GM18867 (cell line): ENCODE results near the gene DISC1.
"Not testable (repeated sequence)": the region's sequence is repeated elsewhere in the genome, so short reads cannot be mapped to it uniquely, and the experiment has no call there.

ENCODE experiments used
- ATAC-seq: cut with Tn5 transposase; IDR thresholded peaks from one replicate; pipeline ENCODE4 v1.9.1; 2021; ENCODE audit warnings: mild to moderate bottlenecking, moderate library complexity; ENCODE audit not compliant: unreplicated experiment

Gene DISC1

DNA sequence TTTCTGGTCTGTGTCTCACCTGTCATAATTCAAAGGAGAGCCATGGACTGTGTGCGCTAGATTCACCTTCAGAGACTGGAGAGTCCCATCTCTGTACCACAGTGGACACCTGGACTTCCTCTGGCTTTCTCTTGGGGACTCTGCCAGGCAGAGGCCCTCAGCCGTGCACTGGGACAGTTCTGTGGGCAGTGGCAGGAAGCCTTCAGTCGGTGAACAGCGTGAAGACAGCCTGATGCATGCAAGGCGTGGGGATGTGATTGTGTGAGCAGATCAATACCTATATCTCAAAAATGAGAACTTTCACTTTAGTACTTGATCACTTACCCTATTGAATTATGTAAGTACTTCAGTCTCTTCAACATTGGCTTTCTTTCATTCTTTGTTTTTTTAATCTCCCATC lies 245.3 kb downstream of the DISC1 start:
- no peak for ATAC-seq

- ATAC-seq = no peak
Observed at GRCh38 chr1:231872461-231872910, 245.9 kb downstream of the DISC1 start.

- no peak for ATAC-seq
Observed at GRCh38 chr1:231878737-231879136, 252.1 kb downstream of the DISC1 start.

- no peak for ATAC-seq
Observed at GRCh38 chr1:231879296-231879695, 252.7 kb downstream of the DISC1 start.

DNA sequence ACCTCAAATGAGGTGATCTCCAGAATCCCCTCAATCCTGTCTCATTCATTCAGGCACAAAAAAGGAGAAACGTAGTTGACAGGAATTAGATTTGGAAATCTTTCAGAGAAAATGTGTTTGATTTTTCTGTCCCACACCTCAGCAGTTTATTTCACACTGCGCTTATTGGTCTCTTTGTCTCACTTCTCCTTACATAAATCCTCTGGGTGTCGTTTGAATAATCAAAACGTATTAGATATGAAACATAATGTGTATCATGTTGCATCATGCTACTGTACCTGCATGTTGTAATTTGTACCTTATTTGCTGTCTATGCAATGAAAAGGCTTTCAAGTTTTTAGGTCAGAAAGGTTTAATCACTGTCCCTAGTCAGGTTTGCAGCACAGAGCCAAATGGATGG lies 255.7 kb downstream of the DISC1 start:
- no peak for ATAC-seq

DNA sequence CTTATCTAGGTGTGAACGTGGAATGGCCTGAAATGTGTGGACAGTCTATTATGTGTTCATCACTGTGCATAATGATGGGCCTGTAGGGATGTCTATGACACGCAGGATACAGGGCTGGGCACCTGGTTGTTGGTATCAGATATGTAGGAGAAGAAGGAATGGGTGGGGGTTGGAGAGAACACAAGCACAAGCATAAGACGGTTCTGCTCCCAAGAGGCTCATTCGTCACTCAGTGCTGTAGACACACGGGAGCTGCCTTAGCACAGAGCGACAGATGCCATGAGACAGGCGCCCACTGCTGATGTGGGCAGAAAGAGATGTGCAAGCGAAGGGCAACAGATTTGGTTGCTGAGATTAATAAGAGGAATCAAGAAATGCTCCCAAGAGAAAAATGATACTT lies 256.2 kb downstream of the DISC1 start:
- no peak for ATAC-seq

DNA sequence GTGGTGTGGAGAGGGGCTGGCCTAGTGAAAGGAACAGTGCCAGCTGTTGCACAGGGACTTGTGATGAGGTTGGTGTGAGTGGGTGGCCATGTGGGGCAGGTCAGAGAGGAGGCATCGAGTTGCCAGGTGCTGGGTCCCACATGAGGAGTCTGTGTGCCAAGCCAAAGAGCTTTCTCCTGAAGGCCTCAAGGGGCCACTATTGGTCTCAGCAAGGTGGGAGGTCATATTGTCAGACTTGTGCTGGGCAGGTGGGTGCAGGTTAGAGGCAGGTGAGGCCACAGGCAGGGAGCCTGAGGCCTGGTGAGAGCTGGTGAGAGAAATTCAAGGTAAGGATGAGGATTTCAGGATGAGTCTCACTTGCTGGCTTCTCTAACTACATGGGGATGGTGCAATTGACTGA lies 256.8 kb downstream of the DISC1 start:
- no peak for ATAC-seq

DNA sequence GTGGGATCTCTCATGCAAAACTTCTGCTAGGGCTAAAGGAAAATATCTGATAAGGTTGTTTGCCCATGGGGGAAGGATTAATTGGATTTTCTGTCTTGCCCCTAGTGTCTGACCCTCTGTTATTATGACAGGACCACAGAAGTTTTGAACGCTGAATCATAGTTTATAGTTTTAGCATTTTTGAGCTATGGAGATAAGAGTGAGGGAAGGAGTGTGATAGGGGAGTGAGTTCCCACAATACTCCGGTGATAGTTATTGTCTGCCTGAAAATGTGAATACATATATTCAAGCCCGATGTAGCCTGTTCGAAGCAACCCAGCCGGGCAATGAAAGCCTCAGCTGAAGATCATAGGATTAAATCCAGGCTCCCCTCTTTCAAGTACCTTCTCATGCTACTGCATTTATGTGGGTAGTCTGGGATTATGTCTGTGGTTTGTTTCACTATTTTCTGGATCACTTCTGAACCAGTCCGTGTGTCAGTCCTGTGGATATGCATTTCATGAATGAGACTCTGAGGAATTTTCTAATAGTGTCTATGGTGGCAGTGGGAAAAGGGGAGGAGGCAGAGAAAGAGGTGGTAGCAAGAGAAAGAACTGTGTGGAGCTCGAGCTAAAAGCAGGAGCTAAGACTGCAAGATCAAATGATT lies 258.7 kb downstream of the DISC1 start:
- no peak for ATAC-seq

DNA sequence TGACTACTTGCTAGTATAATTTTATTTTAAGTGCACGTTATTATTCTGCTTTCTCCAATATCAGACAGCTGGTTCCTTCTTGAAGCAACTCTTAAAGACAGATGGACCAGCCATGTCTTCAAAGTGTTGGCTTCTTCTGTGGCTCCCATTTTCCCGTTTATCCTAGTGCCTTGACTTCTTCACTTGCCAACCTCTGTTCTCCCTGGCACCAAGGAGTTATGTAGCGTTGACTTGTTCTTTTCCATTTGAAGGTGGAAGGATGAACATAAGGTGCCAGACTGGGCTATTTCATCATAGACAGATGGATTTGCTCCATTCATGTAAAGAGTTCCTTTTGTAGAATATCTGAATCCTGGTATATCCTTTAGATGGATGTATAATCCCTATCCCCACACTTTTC lies 260.6 kb downstream of the DISC1 start:
- ATAC-seq = no peak

GRCh38 chr1:231887866-231888265 lies 261.3 kb downstream of the DISC1 start:
- ATAC-seq = no peak

DNA sequence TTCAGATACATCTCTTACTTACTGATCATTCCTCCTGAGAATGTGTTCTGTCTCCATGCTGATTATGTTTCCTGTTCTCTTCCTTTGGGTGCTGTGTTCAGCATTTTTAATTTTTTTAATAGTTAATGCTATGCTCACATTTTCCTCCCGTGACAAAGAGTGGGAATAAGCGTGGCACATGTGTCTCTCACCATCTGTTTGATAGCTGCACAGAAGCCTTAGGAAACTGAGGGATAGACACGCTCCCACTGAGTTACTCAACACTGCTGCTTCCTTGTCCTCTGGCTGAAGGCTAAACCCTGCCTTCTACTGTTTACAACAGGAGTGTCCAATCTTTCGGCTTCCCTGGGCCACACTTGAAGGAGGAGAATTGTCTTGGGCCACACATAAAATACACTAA lies 264.2 kb downstream of the DISC1 start:
- ATAC-seq = no peak

DNA sequence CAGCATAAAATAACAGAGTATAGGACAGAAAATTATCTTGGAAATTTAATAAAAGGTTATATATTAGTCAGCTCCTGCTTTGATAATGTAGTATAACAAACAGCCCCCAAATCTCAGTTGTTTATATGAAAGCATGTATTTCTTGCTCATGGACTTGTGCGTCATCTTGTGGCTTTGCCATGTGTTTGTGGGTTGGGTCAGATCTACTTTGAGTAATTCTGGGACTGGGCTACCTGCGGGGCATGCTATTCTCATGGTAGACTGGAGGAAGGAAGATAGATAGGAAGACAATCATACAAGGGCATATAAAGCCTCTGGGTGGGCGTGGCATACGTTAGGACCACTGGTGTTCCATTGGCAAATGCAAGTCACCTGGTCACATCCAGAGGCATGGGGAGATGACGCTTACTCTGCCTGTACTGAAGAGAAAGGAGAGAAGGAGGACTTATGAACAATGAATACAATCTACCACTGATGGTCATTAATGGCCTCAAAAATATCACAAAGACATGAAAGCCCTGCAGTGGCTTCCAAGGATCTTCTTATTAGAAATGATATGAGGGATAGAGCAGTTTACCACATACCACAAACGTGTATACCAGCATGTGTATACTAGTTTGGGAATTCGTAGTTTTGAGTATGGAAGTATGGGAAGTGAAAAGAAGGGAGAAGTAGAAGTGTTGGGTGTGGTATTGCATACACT lies 267.0 kb downstream of the DISC1 start:
- no peak for ATAC-seq

GRCh38 chr1:231896806-231897205 lies 270.2 kb downstream of the DISC1 start:
- ATAC-seq = no peak

- no peak for ATAC-seq
Observed at GRCh38 chr1:231899046-231899445, 272.5 kb downstream of the DISC1 start.

DNA sequence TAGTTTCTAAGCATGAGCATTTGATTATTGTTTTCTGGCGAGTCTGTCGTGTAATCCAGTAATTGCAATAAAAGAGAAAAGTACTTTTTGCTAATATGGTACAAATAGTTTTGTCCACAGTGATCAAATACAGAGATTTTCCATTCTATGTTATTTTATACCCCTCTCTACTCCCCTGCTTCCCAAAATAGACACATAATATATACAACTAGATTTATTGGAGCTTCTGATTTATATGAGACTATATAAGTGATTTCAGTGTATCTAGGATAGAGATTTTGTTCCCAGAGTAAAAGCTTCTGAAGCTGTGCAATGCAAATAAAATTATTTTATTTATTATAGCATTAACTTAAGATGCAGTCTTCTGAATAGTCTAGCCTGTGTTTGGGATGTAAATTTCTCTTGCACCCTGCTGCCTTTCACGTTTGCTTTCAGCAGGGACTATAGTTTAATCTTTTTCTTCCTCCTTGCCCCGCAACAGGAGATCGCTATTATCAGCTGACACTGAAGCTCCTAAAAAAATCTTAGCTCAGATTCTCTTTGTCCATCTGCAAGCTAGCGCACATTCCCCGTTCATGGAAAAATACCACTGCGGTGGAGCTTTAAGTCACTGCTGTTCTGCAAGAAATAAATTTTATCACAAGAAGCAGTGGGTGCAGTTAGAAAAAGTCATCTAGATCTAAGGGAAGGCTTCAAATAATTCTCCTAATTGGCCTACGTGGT lies 273.3 kb downstream of the DISC1 start:
- ATAC-seq = no peak

DNA sequence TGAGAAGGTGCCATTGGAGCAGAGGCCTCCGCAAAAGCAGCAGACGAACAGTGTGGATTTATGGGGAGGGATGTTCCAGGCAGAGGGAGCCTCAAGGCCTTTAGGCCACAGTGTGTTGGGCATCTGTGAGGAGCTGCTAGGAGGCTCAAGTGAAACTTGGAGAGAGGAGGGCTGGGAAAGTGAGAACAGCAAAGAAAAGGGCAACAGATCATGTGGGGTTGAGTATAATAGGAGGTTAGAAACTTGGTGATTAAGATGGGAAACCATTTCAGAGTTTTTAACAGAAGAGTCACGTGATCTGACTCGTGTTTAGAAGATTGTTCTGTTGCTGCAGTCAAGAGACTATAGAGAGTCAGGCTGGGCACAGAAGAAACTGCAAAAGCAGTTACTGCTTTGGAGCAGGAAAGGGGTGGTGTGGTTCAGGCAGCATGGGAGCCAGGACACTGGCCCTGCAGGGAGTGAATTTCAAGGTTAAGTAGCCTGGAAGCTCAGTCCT lies 277.0 kb downstream of the DISC1 start:
- no peak for ATAC-seq

GRCh38 chr1:231907310-231907709 lies 280.7 kb downstream of the DISC1 start:
- not testable (repeated sequence) for ATAC-seq

DNA sequence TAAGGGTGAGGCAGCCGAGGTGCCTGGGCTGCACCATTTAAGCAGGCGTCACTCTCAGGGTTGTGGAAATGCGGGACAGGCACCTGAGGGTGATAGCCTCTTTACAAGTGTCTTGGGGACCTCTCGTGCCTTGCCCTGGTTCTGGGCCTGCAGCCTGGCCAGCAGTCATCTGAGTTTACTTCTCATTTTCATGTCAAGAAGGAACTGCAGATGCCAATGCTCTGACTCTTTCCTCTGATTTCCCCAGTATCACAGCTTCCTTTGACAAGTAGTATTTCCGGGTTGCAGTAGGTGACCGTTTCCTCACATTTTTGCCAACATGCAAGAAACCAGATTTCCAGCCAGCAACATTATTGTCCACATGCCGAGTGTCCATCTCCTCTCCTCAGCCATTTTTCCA lies 286.9 kb downstream of the DISC1 start:
- no peak for ATAC-seq

GRCh38 chr1:231918239-231919015 lies 291.8 kb downstream of the DISC1 start:
- ATAC-seq = no peak

DNA sequence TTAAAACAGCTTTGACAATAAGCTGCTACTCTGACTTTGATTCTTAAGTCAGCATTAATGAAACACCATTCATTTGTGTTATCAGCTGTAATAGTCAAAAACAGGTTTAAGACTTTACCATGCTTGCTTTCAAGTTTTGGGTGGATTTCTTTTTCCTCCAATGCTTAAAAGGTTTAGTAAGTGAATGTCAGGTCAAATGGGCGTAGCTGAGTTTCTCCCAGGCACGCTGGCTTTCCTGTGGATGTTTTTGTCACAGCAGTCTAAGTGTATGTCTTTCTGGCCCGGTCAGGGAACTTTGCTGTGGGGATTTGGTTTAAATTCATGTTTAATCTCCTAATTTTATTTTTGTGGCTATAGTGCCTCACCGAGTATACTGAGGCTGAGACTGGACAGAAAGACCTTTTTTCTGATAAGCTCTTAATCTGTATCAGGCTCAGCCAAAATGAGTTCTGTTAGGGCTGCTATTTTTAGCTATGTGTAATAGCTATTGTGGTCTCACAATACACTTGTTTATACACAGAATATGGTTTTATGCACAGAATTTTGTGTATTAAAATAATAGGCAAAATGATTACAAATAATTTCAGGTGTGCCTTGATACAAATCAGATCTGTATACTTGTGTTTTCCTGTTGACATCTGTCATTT lies 292.8 kb downstream of the DISC1 start:
- no peak for ATAC-seq

- no peak for ATAC-seq
Observed at GRCh38 chr1:231919886-231920285, 293.3 kb downstream of the DISC1 start.
